PFSK-1 (cell line): Measurements from ENCODE around the gene CAB39L.

ENCODE experiments used
- POLR2AphosphoS5 ChIP-seq: IDR thresholded peaks from 2 replicates; pipeline ENCODE4 v1.6.1; 2012; ENCODE audit warnings: low read depth, mild to moderate bottlenecking, control low read depth, low read length, moderate library complexity
- TF ChIP-seq, protein P1 (sequence below), 2 experiments: IDR thresholded peaks; 2 replicates each; pipeline versions ENCODE4 v1.6.1 to v1.8.0; 2011 to 2012; ENCODE audit warnings: low read depth in 2 of 2, low read length in 2 of 2, control low read depth in 1 of 2, inconsistent platforms in 1 of 2, mild to moderate bottlenecking in 1 of 2, moderate library complexity in 1 of 2; ENCODE audit not compliant: insufficient read depth in 1 of 2

DNA sequence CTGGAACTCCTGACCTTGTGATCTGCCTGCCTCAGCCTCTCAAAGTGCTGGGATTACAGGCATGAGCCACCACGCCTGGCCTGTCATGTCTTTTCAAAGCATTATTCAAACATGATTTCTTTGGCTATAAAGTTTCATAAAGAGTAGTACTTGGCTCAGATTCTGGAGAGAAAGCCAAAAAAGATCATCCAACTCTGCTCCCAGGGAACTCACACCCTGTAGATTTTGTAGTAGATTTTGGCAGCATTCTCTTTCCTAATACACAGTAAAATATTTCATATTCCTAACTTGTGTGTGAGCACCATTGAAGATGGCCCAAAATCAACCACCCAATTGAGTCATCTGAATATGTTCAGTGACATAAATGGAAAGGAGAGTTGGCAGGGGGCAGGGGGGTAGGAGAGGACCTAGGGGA, 48.4 kb downstream of the CAB39L start:
- TF ChIP-seq, protein P1, sequence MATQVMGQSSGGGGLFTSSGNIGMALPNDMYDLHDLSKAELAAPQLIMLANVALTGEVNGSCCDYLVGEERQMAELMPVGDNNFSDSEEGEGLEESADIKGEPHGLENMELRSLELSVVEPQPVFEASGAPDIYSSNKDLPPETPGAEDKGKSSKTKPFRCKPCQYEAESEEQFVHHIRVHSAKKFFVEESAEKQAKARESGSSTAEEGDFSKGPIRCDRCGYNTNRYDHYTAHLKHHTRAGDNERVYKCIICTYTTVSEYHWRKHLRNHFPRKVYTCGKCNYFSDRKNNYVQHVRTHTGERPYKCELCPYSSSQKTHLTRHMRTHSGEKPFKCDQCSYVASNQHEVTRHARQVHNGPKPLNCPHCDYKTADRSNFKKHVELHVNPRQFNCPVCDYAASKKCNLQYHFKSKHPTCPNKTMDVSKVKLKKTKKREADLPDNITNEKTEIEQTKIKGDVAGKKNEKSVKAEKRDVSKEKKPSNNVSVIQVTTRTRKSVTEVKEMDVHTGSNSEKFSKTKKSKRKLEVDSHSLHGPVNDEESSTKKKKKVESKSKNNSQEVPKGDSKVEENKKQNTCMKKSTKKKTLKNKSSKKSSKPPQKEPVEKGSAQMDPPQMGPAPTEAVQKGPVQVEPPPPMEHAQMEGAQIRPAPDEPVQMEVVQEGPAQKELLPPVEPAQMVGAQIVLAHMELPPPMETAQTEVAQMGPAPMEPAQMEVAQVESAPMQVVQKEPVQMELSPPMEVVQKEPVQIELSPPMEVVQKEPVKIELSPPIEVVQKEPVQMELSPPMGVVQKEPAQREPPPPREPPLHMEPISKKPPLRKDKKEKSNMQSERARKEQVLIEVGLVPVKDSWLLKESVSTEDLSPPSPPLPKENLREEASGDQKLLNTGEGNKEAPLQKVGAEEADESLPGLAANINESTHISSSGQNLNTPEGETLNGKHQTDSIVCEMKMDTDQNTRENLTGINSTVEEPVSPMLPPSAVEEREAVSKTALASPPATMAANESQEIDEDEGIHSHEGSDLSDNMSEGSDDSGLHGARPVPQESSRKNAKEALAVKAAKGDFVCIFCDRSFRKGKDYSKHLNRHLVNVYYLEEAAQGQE (IDR thresholded peaks at IDR 0.05; ENCODE audit: insufficient read depth in 1 of 2, low read depth in 2 of 2, low read length in 2 of 2), result no peak
- no peak for TF ChIP-seq POLR2AphosphoS5
